D721Med (cell line): ENCODE results near the gene KCNMB1.

Experiments used
- DNase-seq: peaks from one replicate; pipeline ENCODE4 v3.0.0; 2011; ENCODE audit warnings: low spot score; ENCODE audit not compliant: insufficient read length
- FAIRE-seq: peaks from 2 replicates; lab custom pipeline; 2011; peaks lifted over from hg19 to GRCh38; lab: Jason Lieb, UNC
- CTCF ChIP-seq: IDR thresholded peaks from 2 replicates; pipeline ENCODE4 v1.5.1; 2012; ENCODE audit warnings: mild to moderate bottlenecking, control low read depth; ENCODE audit not compliant: insufficient read depth; ENCODE audit errors: missing control alignments

Gene KCNMB1

GRCh38 chr5:170388818-170389549 lies at the start of gene KCNMB1:
TSS of gene KCNMB1 (minus strand) at chr5:170389367. CDS start at chr5:170385447, 3,920 bp downstream.
- FAIRE-seq (no peak), DNase-seq (no peak)
- TF ChIP-seq CTCF = no peak

GRCh38 chr5:170438581-170438980 lies 49.4 kb upstream of the KCNMB1 start:
- no peak for TF ChIP-seq CTCF
- DNase-seq (no peak), FAIRE-seq (no peak)

GRCh38 chr5:170437621-170438375 lies 48.6 kb upstream of the KCNMB1 start:
- no peak for FAIRE-seq
- DNase-seq = no peak
- TF ChIP-seq CTCF = no peak

- no peak for DNase-seq
- no peak for FAIRE-seq
- TF ChIP-seq CTCF = no peak
Observed at GRCh38 chr5:170436335-170436734, 47.2 kb upstream of the KCNMB1 start.

- FAIRE-seq (no peak), DNase-seq (no peak)
- TF ChIP-seq CTCF = peak; percentile 90
Observed at GRCh38 chr5:170434966-170435605, 45.9 kb upstream of the KCNMB1 start.

- FAIRE-seq (no peak), DNase-seq (no peak)
- no peak for TF ChIP-seq CTCF
Observed at GRCh38 chr5:170432669-170433068, 43.5 kb upstream of the KCNMB1 start.
